Measurements from ENCODE around the gene ZNF691. TPM values are rescaled to one million over a fixed set of nuclear protein-coding genes. Genes with fewer than 3 reads are reported as not detected.

The ZNF691 gene
- polyA plus RNA-seq, 2 of the 4 experiments (the other 2 are of a cell fraction), result 4.8 to 6.2 TPM

DNA sequence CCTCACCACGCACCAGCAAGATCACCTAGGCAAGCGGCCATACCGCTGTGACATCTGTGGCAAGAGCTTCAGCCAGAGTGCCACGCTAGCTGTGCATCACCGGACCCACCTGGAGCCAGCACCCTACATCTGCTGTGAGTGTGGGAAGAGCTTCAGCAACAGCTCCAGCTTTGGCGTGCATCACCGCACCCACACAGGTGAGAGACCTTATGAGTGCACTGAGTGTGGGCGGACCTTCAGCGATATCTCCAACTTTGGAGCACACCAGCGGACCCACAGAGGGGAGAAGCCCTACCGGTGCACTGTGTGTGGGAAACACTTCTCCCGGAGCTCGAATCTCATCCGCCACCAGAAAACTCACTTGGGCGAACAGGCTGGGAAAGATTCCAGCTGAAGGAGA lies 5.0 kb downstream of the ZNF691 start:
- CTCF ChIA-PET, result interaction anchor here (0.9 to 1.5 kb wide), 2 partner anchors 12 to 222 kb away, joined by 4 to 6 read pairs; no protein-coding TSS in a partner anchor
- Histone ChIP-seq H3K4me3 (no peak overlapping the region), H3K4me2 (no peak overlapping the region), H3K9me3 (peaks cover 5% of the 10 kb centered on the region; the same call in 1 of the 3 replicates), H3K4me1 (peaks cover 13% of the 10 kb centered on the region; the same call in 2 of the 3 replicates), H3K27ac (no peak overlapping the region)
- ATAC-seq (no peak), FAIRE-seq (no peak), DNase-seq (ENCODE audit: low read depth in 1 of 2, low spot score in 1 of 2) (no peak)
- POLR2A ChIA-PET, result interaction anchor here (0.5 kb wide), 1 partner anchor 32 kb away, joined by 5 read pairs; no protein-coding TSS in a partner anchor
- WGBS (ENCODE audit: missing lambda C conversion rate), result 95% methylated on average over 12 of the region's 15 CpGs
- TF ChIP-seq REST (IDR thresholded peaks at IDR 0.05) (no peak), FOSB (CRISPR knock-in tag; IDR thresholded peaks at IDR 0.05) (no peak), CHD4 (IDR thresholded peaks at IDR 0.05; ENCODE audit: borderline replicate concordance) (no peak), CEBPB (IDR thresholded peaks at IDR 0.05) (no peak), RAD21 (conservative IDR thresholded peaks at IDR 0.05 in 1 of 2, IDR thresholded peaks at IDR 0.05 in 1 of 2) (no peak), HEYL (CRISPR knock-in tag; IDR thresholded peaks at IDR 0.05) (no peak), FOXS1 (CRISPR knock-in tag; IDR thresholded peaks at IDR 0.05) (no peak), MAZ (IDR thresholded peaks at IDR 0.05; ENCODE audit: borderline replicate concordance, low read depth, low read length) (no peak), E2F6 (IDR thresholded peaks at IDR 0.05; ENCODE audit: borderline replicate concordance, low read depth) (no peak), HDAC2 (IDR thresholded peaks at IDR 0.05) (no peak)
- TF ChIP-seq, protein P1, sequence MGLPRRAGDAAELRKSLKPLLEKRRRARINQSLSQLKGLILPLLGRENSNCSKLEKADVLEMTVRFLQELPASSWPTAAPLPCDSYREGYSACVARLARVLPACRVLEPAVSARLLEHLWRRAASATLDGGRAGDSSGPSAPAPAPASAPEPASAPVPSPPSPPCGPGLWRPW (IDR thresholded peaks at IDR 0.05), result no peak
- TF ChIP-seq, protein P2, sequence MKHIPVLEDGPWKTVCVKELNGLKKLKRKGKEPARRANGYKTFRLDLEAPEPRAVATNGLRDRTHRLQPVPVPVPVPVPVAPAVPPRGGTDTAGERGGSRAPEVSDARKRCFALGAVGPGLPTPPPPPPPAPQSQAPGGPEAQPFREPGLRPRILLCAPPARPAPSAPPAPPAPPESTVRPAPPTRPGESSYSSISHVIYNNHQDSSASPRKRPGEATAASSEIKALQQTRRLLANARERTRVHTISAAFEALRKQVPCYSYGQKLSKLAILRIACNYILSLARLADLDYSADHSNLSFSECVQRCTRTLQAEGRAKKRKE (CRISPR knock-in tag; IDR thresholded peaks at IDR 0.05; ENCODE audit: low read depth), result no peak

DNA sequence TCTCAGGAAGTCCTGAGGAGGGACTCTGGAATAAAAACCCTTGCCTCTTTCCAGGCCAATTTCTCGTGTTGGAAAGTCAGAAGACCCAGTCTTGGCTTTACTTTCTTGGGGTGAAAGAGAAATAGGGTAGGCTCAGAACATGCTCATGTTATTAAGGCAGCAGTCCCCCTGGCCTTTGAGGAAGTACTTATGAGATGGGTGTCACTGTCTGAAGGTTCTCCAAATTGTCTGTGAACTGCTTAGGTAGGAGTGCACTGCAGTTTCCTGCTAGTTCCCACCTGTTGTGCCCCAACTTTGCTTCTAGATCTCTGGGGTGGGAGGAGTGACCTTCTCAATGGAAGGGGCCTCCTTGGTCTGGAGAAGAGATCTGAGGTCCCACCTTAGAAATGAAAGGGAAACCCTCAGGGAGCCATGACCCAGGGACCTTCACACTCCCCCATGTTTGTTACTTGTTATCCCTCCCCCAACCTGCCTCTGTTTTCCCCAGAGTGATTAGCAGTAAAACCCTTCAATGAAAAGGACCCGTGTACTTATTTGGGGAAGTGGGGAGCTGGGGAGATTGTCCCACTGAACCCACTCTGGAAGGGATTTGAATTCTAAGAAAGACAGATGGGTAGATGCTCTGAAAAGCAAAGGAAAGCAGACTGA lies 5.7 kb downstream of the ZNF691 start:
- TF ChIP-seq POLR2A (IDR thresholded peaks at IDR 0.05; ENCODE audit: low read length) (no peak), RARB (CRISPR knock-in tag; IDR thresholded peaks at IDR 0.05) (no peak), REST (IDR thresholded peaks at IDR 0.05) (no peak), EP300 (IDR thresholded peaks at IDR 0.05) (no peak), ZC3H11A (IDR thresholded peaks at IDR 0.05) (no peak), MAZ (IDR thresholded peaks at IDR 0.05; ENCODE audit: borderline replicate concordance, low read depth, low read length) (no peak), RCOR1 (IDR thresholded peaks at IDR 0.05; ENCODE audit: low read depth, low read length) (no peak), SREBF2 (IDR thresholded peaks at IDR 0.05) (no peak), JUNB (IDR thresholded peaks at IDR 0.05) (no peak), FOSB (CRISPR knock-in tag; IDR thresholded peaks at IDR 0.05) (no peak), TFCP2L1 (CRISPR knock-in tag; IDR thresholded peaks at IDR 0.05) (no peak)
- TF ChIP-seq, protein P1 (IDR thresholded peaks at IDR 0.05), result no peak
- TF ChIP-seq, protein P2 (CRISPR knock-in tag; IDR thresholded peaks at IDR 0.05; ENCODE audit: low read depth), result no peak
- Histone ChIP-seq H3K4me3 (no peak overlapping the region), H3K27ac (no peak overlapping the region), H3K4me1 (peaks cover 14% of the 10 kb centered on the region; the same call in 2 of the 3 replicates), H3K9me3 (peaks cover 5% of the 10 kb centered on the region; the same call in 1 of the 3 replicates), H3K4me2 (no peak overlapping the region)
- WGBS (ENCODE audit: missing lambda C conversion rate), result 100% methylated on average over 2 of the region's 2 CpGs
- ChIA-PET POLR2A (no interaction called here), CTCF (interaction anchor here (0.9 kb wide), 1 partner anchor 222 kb away, joined by 4 read pairs; no protein-coding TSS in a partner anchor)
- FAIRE-seq (no peak), ATAC-seq (no peak), DNase-seq (ENCODE audit: low read depth in 1 of 2, low spot score in 1 of 2) (no peak)

Data from A549 (cell line).